Osteoblast (primary cell): Measurements from ENCODE around the gene EMID1. TPM values are rescaled to one million over a fixed set of nuclear protein-coding genes. Genes with fewer than 3 reads are reported as not detected.
"Not testable (repeated sequence)": the region's sequence is repeated elsewhere in the genome, so short reads cannot be mapped to it uniquely, and the experiment has no call there.

Experiments
- DNase-seq: peaks from one replicate; pipeline ENCODE4 v3.0.0; 2011; ENCODE audit warnings: low spot score, mixed read lengths; ENCODE audit not compliant: insufficient read length; ENCODE audit errors: missing footprints
- H2AFZ ChIP-seq: 2 replicates; pipeline ENCODE4 v1.6.0; 2011; ENCODE audit warnings: mild to moderate bottlenecking, low read length
- H3K27ac ChIP-seq: 2 replicates; pipeline ENCODE4 v1.5.1; 2011; ENCODE audit warnings: mild to moderate bottlenecking, low read depth, low read length, moderate library complexity
- H3K27me3 ChIP-seq: 2 replicates; pipeline ENCODE4 v1.6.0; 2012; ENCODE audit warnings: mild to moderate bottlenecking, control low read depth, inconsistent platforms, low read length, moderate library complexity; ENCODE audit not compliant: insufficient read depth
- H3K36me3 ChIP-seq: 2 replicates; pipeline ENCODE4 v1.5.1; 2011; ENCODE audit warnings: mild to moderate bottlenecking, low read length, control low read depth, moderate library complexity; ENCODE audit not compliant: insufficient read depth
- H3K4me1 ChIP-seq: 2 replicates; pipeline ENCODE4 v1.5.1; 2011; ENCODE audit warnings: mild to moderate bottlenecking, low read length, control low read depth, moderate library complexity; ENCODE audit not compliant: insufficient read depth
- H3K4me2 ChIP-seq: 2 replicates; pipeline ENCODE4 v1.6.0; 2011; ENCODE audit warnings: mild to moderate bottlenecking, low read length; ENCODE audit not compliant: insufficient read depth
- H3K4me3 ChIP-seq: fragments of 200-600 bp; sonication (generic); 3 replicates; pipeline ENCODE4 v1.5.1; 2012; ENCODE audit warnings: mild to moderate bottlenecking, low read length, inconsistent platforms; ENCODE audit not compliant: insufficient read depth
- H3K79me2 ChIP-seq: 2 replicates; pipeline ENCODE4 v1.6.0; 2012; ENCODE audit warnings: mild to moderate bottlenecking, low read length, control low read depth, inconsistent platforms; ENCODE audit not compliant: insufficient read depth
- H3K9me3 ChIP-seq: 2 replicates; pipeline ENCODE4 v1.5.1; 2011; ENCODE audit warnings: low read depth, low read length, control low read depth
- H4K20me1 ChIP-seq: 2 replicates; pipeline ENCODE4 v1.6.0; 2012; ENCODE audit warnings: mild to moderate bottlenecking, low read length, control low read depth; ENCODE audit not compliant: insufficient read depth
- CTCF ChIP-seq: IDR thresholded peaks from 2 replicates; pipeline ENCODE4 v1.5.1; 2011; ENCODE audit warnings: mild to moderate bottlenecking, low read depth, low read length, moderate library complexity; ENCODE audit errors: extremely low read depth
- total RNA-seq: library from RNA; depleted of rRNA; stranded (reverse); fragments of >200 nt; gene quantifications from 2 replicates; pipeline ENCODE4 v1.2.3, GENCODE V29; 2012

The EMID1 gene
- total RNA-seq, 1 donor, result under 0.01 TPM

DNA sequence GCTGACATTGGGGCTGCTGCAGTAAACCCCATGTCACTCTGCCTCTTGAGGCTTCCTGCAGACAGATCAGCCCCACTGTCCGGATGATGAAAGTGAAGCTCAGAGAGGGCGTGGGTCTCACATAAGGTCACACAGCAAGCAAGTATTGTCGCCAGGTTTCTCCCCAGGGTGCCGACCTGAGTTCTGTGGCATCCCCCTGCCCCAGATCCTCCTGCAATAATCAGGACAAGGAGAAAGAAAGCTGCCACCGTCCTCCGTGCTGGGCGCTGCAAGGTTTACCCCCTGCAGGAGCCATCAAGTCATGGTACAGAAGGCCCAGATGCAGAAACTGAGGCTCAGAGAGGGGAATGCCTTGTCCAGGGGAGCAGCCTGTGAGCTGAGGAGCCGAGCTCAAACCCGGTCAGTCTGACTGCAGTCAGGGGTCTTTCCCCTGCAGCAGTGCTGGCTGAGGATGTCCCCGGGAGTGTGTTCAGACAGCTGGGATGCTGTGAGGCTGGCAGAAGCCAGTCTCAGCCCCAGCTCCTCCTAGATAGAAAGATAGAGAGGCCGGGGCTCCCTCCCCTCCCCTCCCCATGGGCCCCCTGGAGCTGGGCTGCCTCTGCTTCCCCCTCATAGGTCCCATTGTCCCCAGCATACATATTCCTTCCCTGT is 13.2 kb downstream of the EMID1 start:
- peaks cover 13% of the 10 kb centered on the region for H3K27me3 ChIP-seq
- DNase-seq, result peak; percentile 61
- H3K4me3 ChIP-seq, result no peak overlapping the region
- H4K20me1 ChIP-seq, result no peaks in the 10 kb centered on the region
- H2AFZ ChIP-seq, result no peak overlapping the region
- H3K36me3 ChIP-seq, result no peaks in the 10 kb centered on the region
- H3K79me2 ChIP-seq, result no peaks in the 10 kb centered on the region
- H3K9me3 ChIP-seq, result no peaks in the 10 kb centered on the region
- no peaks in the 10 kb centered on the region for H3K4me1 ChIP-seq
- no peak for TF ChIP-seq CTCF
- no peak overlapping the region for H3K4me2 ChIP-seq
- H3K27ac ChIP-seq, result no peak overlapping the region

DNA sequence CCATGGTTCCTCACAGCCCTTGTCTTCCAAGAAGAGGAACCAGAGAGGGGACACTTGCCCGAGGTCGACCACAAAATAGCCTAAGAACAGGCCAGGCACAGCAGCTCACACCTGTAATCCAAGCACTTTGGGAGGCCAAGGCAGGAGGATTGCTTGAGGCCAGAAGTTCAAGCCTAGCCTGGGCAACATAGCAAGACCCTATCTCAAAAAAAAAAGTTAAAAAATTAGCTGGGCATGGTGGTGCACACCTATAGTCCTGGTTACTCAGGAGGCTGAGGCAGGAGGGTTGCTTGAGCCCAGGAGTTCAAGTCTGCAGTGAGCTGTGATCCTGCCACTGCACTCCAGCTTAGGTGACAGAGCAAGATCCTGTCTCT is 13.7 kb downstream of the EMID1 start:
- not testable (repeated sequence) for DNase-seq, H3K79me2 ChIP-seq, H3K4me1 ChIP-seq, H3K4me2 ChIP-seq, H4K20me1 ChIP-seq, H3K36me3 ChIP-seq, H3K27ac ChIP-seq, H3K4me3 ChIP-seq, H2AFZ ChIP-seq, H3K9me3 ChIP-seq
- H3K27me3 ChIP-seq, result peaks cover 18% of the 10 kb centered on the region

- Histone ChIP-seq H3K4me3 (no peak overlapping the region), H3K4me1 (no peaks in the 10 kb centered on the region), H3K4me2 (no peak overlapping the region), H3K9me3 (no peaks in the 10 kb centered on the region), H3K36me3 (no peaks in the 10 kb centered on the region), H3K27me3 (peaks cover 24% of the 10 kb centered on the region), H3K27ac (no peak overlapping the region), H2AFZ (no peak overlapping the region), H4K20me1 (no peaks in the 10 kb centered on the region), H3K79me2 (no peaks in the 10 kb centered on the region)
- TF ChIP-seq CTCF, result no peak
- peak; percentile 83 for DNase-seq
Measured at GRCh38 chr22:29219881-29220670, 14.4 kb downstream of the EMID1 start.

GRCh38 chr22:29224121-29224858 is 18.6 kb downstream of the EMID1 start:
- Histone ChIP-seq H3K9me3 (no peaks in the 10 kb centered on the region), H3K27me3 (peaks cover 25% of the 10 kb centered on the region), H3K4me1 (no peaks in the 10 kb centered on the region), H3K27ac (no peak overlapping the region), H3K4me2 (no peak overlapping the region), H3K4me3 (no peak overlapping the region), H2AFZ (no peak overlapping the region), H4K20me1 (no peaks in the 10 kb centered on the region), H3K79me2 (no peaks in the 10 kb centered on the region), H3K36me3 (no peaks in the 10 kb centered on the region)
- DNase-seq, result peak; percentile 64
- TF ChIP-seq CTCF, result no peak
